B cell (primary cell): Measurements from ENCODE around the gene SHOX.

Source experiments
- CTCF ChIP-seq: fragments of 200-600 bp; IDR thresholded peaks from one replicate; pipeline ENCODE4 v1.8.0; 2022; ENCODE audit warnings: antibody characterized with exemption, mild to moderate bottlenecking
- EZH2 ChIP-seq: IDR thresholded peaks from 2 replicates; pipeline ENCODE4 v1.6.1; 2012; ENCODE audit warnings: borderline replicate concordance, low read depth, mild to moderate bottlenecking, moderate library complexity, low read length; ENCODE audit not compliant: insufficient read depth, poor library complexity, severe bottlenecking

- no peak for TF ChIP-seq CTCF
- TF ChIP-seq EZH2, result no peak
Measured at GRCh38 chrX:637660-638481, 7.3 kb downstream of the SHOX start.
